Dermis microvascular lymphatic vessel endothelial cell (primary cell): ENCODE measurements around the gene CHST11. TPM values are rescaled to one million over a fixed set of nuclear protein-coding genes. Genes with fewer than 3 reads are reported as not detected.

ENCODE experiments used
- DNase-seq, 2 donors: peaks; one replicate each; pipeline versions ENCODE4 v3.0.0 to v3.0.0-alpha.2; 2010; ENCODE audit warnings: low read depth in 2 of 2
- total RNA-seq: library from RNA; depleted of rRNA; stranded (reverse); fragments of >200 nt; gene quantifications from 2 replicates; pipeline ENCODE4 v1.2.1, GENCODE V29; 2014

Gene CHST11
- total RNA-seq, 1 donor from 2014 or later, result 2.1 TPM

- DNase-seq, result peak in 1 of 2 donors; percentile 77
Measured at GRCh38 chr12:104480826-104481440, 24.2 kb downstream of the CHST11 start.

- DNase-seq, result no peak
Measured at GRCh38 chr12:104482113-104482512, 25.4 kb downstream of the CHST11 start.

- no peak for DNase-seq
Measured at GRCh38 chr12:104482748-104483147, 26.0 kb downstream of the CHST11 start.

GRCh38 chr12:104484079-104484478, 27.3 kb downstream of the CHST11 start:
- no peak for DNase-seq

- no peak for DNase-seq
Measured at GRCh38 chr12:104485651-104486362, 29.1 kb downstream of the CHST11 start.

- no peak for DNase-seq
Measured at GRCh38 chr12:104486363-104486750, 29.6 kb downstream of the CHST11 start.

GRCh38 chr12:104486943-104487819, 30.4 kb downstream of the CHST11 start:
- no peak for DNase-seq

- DNase-seq, result no peak
Measured at GRCh38 chr12:104488374-104488773, 31.6 kb downstream of the CHST11 start.

GRCh38 chr12:104490186-104490585, 33.4 kb downstream of the CHST11 start:
- no peak for DNase-seq

- no peak for DNase-seq
Measured at GRCh38 chr12:104490850-104491249, 34.1 kb downstream of the CHST11 start.

- no peak for DNase-seq
Measured at GRCh38 chr12:104493496-104493895, 36.7 kb downstream of the CHST11 start.

- DNase-seq, result no peak
Measured at GRCh38 chr12:104494137-104494792, 37.5 kb downstream of the CHST11 start.

- DNase-seq, result no peak
Measured at GRCh38 chr12:104494793-104495158, 38.0 kb downstream of the CHST11 start.

GRCh38 chr12:104495786-104496185, 39.0 kb downstream of the CHST11 start:
- DNase-seq, result no peak

GRCh38 chr12:104496336-104496735, 39.6 kb downstream of the CHST11 start:
- no peak for DNase-seq

- DNase-seq, result no peak
Measured at GRCh38 chr12:104498211-104498801, 41.6 kb downstream of the CHST11 start.

GRCh38 chr12:104499668-104500332, 43.1 kb downstream of the CHST11 start:
- DNase-seq, result no peak

GRCh38 chr12:104501115-104501514, 44.4 kb downstream of the CHST11 start:
- DNase-seq, result no peak

GRCh38 chr12:104501660-104502059, 44.9 kb downstream of the CHST11 start:
- DNase-seq, result no peak

GRCh38 chr12:104502217-104502616, 45.5 kb downstream of the CHST11 start:
- no peak for DNase-seq

GRCh38 chr12:104502638-104503037, 45.9 kb downstream of the CHST11 start:
- DNase-seq, result no peak
